Measurements from ENCODE around the gene KCNJ9.

DNA sequence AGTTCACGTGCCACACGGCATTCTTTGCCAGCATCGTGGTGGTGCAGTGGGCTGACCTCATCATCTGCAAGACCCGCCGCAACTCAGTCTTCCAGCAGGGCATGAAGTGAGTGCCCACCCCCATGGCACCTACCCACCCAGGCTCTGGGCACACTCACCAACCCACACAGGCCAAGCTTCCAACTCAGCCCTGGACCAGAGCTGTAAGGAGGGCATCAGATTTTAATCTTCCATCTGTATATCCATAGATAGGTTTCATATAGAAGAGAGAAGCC lies 55.5 kb downstream of the KCNJ9 start:
- TF ChIP-seq GATA3 (IDR thresholded peaks at IDR 0.05; ENCODE audit: low read depth, low read length) (no peak), GATA2 (IDR thresholded peaks at IDR 0.05; ENCODE audit: low read depth, low read length) (no peak)

Measured in SH-SY5Y (cell line).